ENCODE measurements around the gene HOXB5. TPM values are rescaled to one million over a fixed set of nuclear protein-coding genes. Genes with fewer than 3 reads are reported as not detected.

Gene HOXB5
- polyA plus RNA-seq, 2 donors = 0.09 to 0.10 TPM

- Histone ChIP-seq H3K27me3 (ENCODE audit: control insufficient read depth in 1 of 2, insufficient read depth in 2 of 2, low read length in 2 of 2) (peaks cover 16 to 59% of the 10 kb centered on the region in 2 donors), H3K4me3 (ENCODE audit: low read depth in 1 of 2, low read length in 2 of 2) (no peak overlapping the region), H3K9me3 (ENCODE audit: control insufficient read depth in 2 of 2, insufficient read depth in 1 of 2, low read depth in 1 of 2, low read length in 1 of 2) (no peaks in the 10 kb centered on the region), H3K27ac (ENCODE audit: low read depth in 2 of 2, low read length in 1 of 2) (no peak overlapping the region), H3K36me3 (ENCODE audit: control insufficient read depth in 2 of 2, insufficient read depth in 2 of 2, low read length in 1 of 2) (no peaks in the 10 kb centered on the region), H3K4me1 (ENCODE audit: control insufficient read depth in 2 of 2, insufficient read depth in 2 of 2, low read length in 1 of 2) (peaks cover 4% of the 10 kb centered on the region in 2 donors)
- WGBS, 2 donors = 23 to 25% methylated on average over 17 of the region's 17 CpGs
Observed at GRCh38 chr17:48615963-48616716, 22.6 kb upstream of the HOXB5 start.

DNA sequence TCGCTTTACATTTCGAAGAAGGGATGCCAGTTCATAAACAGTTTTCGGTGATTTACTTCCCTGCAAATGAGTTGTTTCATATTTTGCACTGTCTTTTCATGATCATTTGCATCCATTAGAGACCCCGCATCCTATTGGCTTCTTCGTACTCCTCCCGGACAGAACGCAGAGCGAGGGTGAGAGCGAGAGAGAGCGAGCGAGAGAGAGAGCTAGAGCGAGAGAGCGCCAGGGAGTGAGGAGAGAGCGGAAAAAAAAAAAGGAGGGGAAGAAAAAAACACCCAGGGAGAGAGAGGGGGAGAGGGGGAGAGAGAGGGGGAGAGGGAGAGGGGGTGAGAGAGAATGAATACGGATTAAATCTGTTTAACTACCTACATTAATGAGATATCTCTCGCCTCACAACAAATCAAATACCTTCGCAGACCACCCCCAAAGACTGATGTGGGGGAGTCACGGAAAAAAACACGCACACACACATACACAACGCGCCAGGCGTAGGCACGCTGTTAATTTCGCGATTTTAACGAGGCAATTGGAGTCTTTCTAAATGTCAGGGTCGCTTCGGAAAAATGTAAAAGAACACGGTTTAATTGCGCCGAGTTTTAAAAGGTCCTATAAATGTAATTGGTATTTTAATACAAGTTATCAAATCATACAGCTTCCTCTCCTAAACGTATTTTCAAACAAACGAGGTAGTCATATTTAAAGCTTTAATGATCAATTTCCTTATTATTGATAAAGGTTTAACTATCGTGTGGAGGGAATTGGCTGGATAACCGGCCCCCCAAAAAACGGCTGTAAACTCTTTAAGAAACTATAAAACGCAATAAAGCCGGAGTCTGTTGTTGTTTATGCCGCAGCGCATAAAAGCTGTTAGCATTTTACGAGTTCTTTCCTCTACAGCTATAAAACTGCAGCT lies 21.7 kb upstream of the HOXB5 start, which contains the start of gene HOXB8:
Gene HOXB8 (minus strand): TSS at position 246 of the 916 bp plus-strand sequence. CDS start 588 bp downstream, outside the sequence.
- Histone ChIP-seq H3K36me3 (ENCODE audit: control insufficient read depth in 2 of 2, insufficient read depth in 2 of 2, low read length in 1 of 2) (no peaks in the 10 kb centered on the region), H3K4me3 (ENCODE audit: low read depth in 1 of 2, low read length in 2 of 2) (no peak within 1 kb of the TSS), H3K9me3 (ENCODE audit: control insufficient read depth in 2 of 2, insufficient read depth in 1 of 2, low read depth in 1 of 2, low read length in 1 of 2) (no peaks in the 10 kb centered on the region), H3K27me3 (ENCODE audit: control insufficient read depth in 1 of 2, insufficient read depth in 2 of 2, low read length in 2 of 2) (peaks cover 14 to 59% of the 10 kb centered on the region in 2 donors), H3K4me1 (ENCODE audit: control insufficient read depth in 2 of 2, insufficient read depth in 2 of 2, low read length in 1 of 2) (peaks cover 4 to 8% of the 10 kb centered on the region in 2 donors), H3K27ac (ENCODE audit: low read depth in 2 of 2, low read length in 1 of 2) (no peak within 1 kb of the TSS)
- 15 to 20% methylated on average over 40 to 41 of the region's 41 CpGs for WGBS, 2 donors

GRCh38 chr17:48613862-48614694 lies 20.5 kb upstream of the HOXB5 start:
- 7% methylated on average over 52 to 55 of the region's 55 CpGs for WGBS, 2 donors
- Histone ChIP-seq H3K27me3 (ENCODE audit: control insufficient read depth in 1 of 2, insufficient read depth in 2 of 2, low read length in 2 of 2) (peaks cover 14 to 63% of the 10 kb centered on the region in 2 donors), H3K36me3 (ENCODE audit: control insufficient read depth in 2 of 2, insufficient read depth in 2 of 2, low read length in 1 of 2) (no peaks in the 10 kb centered on the region), H3K9me3 (ENCODE audit: control insufficient read depth in 2 of 2, insufficient read depth in 1 of 2, low read depth in 1 of 2, low read length in 1 of 2) (no peaks in the 10 kb centered on the region), H3K4me1 (ENCODE audit: control insufficient read depth in 2 of 2, insufficient read depth in 2 of 2, low read length in 1 of 2) (peaks cover 6 to 11% of the 10 kb centered on the region in 2 donors), H3K27ac (ENCODE audit: low read depth in 2 of 2, low read length in 1 of 2) (no peak overlapping the region), H3K4me3 (ENCODE audit: low read depth in 1 of 2, low read length in 2 of 2) (no peak overlapping the region)

DNA sequence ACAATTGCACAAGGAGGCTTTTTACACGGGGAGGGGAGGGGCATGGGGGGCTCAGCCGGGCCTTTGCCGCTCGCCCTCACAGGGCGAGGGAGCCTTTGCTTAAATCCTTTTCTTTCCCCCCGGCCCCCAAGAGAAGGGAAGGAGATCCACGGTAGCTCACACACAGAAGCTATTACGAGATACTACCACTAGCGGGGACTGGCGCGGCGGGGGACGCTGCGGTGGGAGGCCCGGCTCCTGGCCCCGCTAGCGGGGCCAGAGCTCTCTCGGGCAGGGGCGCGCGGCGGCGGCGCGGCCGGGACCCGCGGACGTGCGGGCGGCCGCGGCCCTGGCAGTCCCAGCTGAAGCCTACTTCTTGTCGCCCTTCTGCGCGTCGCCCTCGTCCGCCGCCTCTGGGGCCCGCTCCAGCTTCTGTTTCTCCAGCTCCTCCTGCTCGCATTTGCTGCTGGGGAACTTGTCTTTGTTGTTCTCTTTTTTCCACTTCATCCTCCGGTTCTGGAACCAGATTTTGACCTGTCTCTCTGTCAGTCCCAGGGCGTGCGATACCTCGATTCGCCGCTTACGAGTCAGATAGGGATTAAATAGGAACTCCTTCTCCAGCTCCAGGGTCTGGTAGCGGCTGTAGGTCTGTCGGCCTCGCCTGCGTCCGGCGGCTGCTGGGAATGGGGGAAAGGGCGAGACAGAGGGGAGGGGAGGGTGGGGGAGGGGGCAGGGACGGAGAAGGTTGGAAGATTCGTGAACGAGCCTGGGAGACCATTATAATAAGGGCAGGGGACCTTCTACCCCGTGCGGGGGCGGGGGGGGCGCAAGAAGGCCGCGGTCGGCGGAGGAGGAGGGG lies 19.5 kb upstream of the HOXB5 start:
- H3K27me3 ChIP-seq (ENCODE audit: control insufficient read depth in 1 of 2, insufficient read depth in 2 of 2, low read length in 2 of 2) = peaks cover 14 to 60% of the 10 kb centered on the region in 2 donors
- peak overlapping the region in 1 of 2 donors; percentile 16 for H3K4me3 ChIP-seq (ENCODE audit: low read depth in 1 of 2, low read length in 2 of 2)
- no peak overlapping the region for H3K27ac ChIP-seq (ENCODE audit: low read depth in 2 of 2, low read length in 1 of 2)
- peaks cover 6 to 11% of the 10 kb centered on the region in 2 donors for H3K4me1 ChIP-seq (ENCODE audit: control insufficient read depth in 2 of 2, insufficient read depth in 2 of 2, low read length in 1 of 2)
- WGBS, 2 donors = 3 to 4% methylated on average over 65 to 67 of the region's 67 CpGs
- H3K36me3 ChIP-seq (ENCODE audit: control insufficient read depth in 2 of 2, insufficient read depth in 2 of 2, low read length in 1 of 2) = no peaks in the 10 kb centered on the region
- H3K9me3 ChIP-seq (ENCODE audit: control insufficient read depth in 2 of 2, insufficient read depth in 1 of 2, low read depth in 1 of 2, low read length in 1 of 2) = no peaks in the 10 kb centered on the region

- H3K27me3 ChIP-seq (ENCODE audit: control insufficient read depth in 1 of 2, insufficient read depth in 2 of 2, low read length in 2 of 2) = peaks cover 10 to 56% of the 10 kb centered on the region in 2 donors
- no peaks in the 10 kb centered on the region for H3K36me3 ChIP-seq (ENCODE audit: control insufficient read depth in 2 of 2, insufficient read depth in 2 of 2, low read length in 1 of 2)
- peak overlapping the region in 1 of 2 donors; percentile 16 for H3K4me3 ChIP-seq (ENCODE audit: low read depth in 1 of 2, low read length in 2 of 2)
- H3K4me1 ChIP-seq (ENCODE audit: control insufficient read depth in 2 of 2, insufficient read depth in 2 of 2, low read length in 1 of 2) = peaks cover 6 to 11% of the 10 kb centered on the region in 2 donors
- 1 to 6% methylated on average over 15 of the region's 15 CpGs for WGBS, 2 donors
- H3K9me3 ChIP-seq (ENCODE audit: control insufficient read depth in 2 of 2, insufficient read depth in 1 of 2, low read depth in 1 of 2, low read length in 1 of 2) = no peaks in the 10 kb centered on the region
- H3K27ac ChIP-seq (ENCODE audit: low read depth in 2 of 2, low read length in 1 of 2) = no peak overlapping the region
Observed at GRCh38 chr17:48612456-48612853, 18.9 kb upstream of the HOXB5 start.

GRCh38 chr17:48611681-48612455 lies 18.3 kb upstream of the HOXB5 start:
- Histone ChIP-seq H3K36me3 (ENCODE audit: control insufficient read depth in 2 of 2, insufficient read depth in 2 of 2, low read length in 1 of 2) (no peaks in the 10 kb centered on the region), H3K27ac (ENCODE audit: low read depth in 2 of 2, low read length in 1 of 2) (no peak overlapping the region), H3K9me3 (ENCODE audit: control insufficient read depth in 2 of 2, insufficient read depth in 1 of 2, low read depth in 1 of 2, low read length in 1 of 2) (no peaks in the 10 kb centered on the region), H3K27me3 (ENCODE audit: control insufficient read depth in 1 of 2, insufficient read depth in 2 of 2, low read length in 2 of 2) (peaks cover 7 to 53% of the 10 kb centered on the region in 2 donors), H3K4me3 (ENCODE audit: low read depth in 1 of 2, low read length in 2 of 2) (no peak overlapping the region), H3K4me1 (ENCODE audit: control insufficient read depth in 2 of 2, insufficient read depth in 2 of 2, low read length in 1 of 2) (peaks cover 6 to 11% of the 10 kb centered on the region in 2 donors)
- WGBS, 2 donors = 9 to 10% methylated on average over 33 to 36 of the region's 36 CpGs

- Histone ChIP-seq H3K4me3 (ENCODE audit: low read depth in 1 of 2, low read length in 2 of 2) (peak overlapping the region; percentile 41 to 56), H3K27ac (ENCODE audit: low read depth in 2 of 2, low read length in 1 of 2) (no peak overlapping the region)
- WGBS, 2 donors = 4 to 6% methylated on average over 22 of the region's 22 CpGs
Observed at GRCh38 chr17:48611213-48611612, 17.6 kb upstream of the HOXB5 start.

More at GRCh38 chr17:48611213-48611612, 17.6 kb upstream of the HOXB5 start:
- no peaks in the 10 kb centered on the region for H3K9me3 ChIP-seq (ENCODE audit: control insufficient read depth in 2 of 2, insufficient read depth in 1 of 2, low read depth in 1 of 2, low read length in 1 of 2)
- H3K4me1 ChIP-seq (ENCODE audit: control insufficient read depth in 2 of 2, insufficient read depth in 2 of 2, low read length in 1 of 2) = peaks cover 6 to 11% of the 10 kb centered on the region in 2 donors
- no peaks in the 10 kb centered on the region for H3K36me3 ChIP-seq (ENCODE audit: control insufficient read depth in 2 of 2, insufficient read depth in 2 of 2, low read length in 1 of 2)
- peaks cover 6 to 51% of the 10 kb centered on the region in 2 donors for H3K27me3 ChIP-seq (ENCODE audit: control insufficient read depth in 1 of 2, insufficient read depth in 2 of 2, low read length in 2 of 2)
